Measurements from ENCODE around the gene CHST8. TPM values are rescaled to one million over a fixed set of nuclear protein-coding genes. Genes with fewer than 3 reads are reported as not detected.

The CHST8 gene
- total and polyA plus RNA-seq, 2 of the 13 experiments (the other 11 are each of a cell fraction or from before 2014, with no cell fraction given) = not detected

DNA sequence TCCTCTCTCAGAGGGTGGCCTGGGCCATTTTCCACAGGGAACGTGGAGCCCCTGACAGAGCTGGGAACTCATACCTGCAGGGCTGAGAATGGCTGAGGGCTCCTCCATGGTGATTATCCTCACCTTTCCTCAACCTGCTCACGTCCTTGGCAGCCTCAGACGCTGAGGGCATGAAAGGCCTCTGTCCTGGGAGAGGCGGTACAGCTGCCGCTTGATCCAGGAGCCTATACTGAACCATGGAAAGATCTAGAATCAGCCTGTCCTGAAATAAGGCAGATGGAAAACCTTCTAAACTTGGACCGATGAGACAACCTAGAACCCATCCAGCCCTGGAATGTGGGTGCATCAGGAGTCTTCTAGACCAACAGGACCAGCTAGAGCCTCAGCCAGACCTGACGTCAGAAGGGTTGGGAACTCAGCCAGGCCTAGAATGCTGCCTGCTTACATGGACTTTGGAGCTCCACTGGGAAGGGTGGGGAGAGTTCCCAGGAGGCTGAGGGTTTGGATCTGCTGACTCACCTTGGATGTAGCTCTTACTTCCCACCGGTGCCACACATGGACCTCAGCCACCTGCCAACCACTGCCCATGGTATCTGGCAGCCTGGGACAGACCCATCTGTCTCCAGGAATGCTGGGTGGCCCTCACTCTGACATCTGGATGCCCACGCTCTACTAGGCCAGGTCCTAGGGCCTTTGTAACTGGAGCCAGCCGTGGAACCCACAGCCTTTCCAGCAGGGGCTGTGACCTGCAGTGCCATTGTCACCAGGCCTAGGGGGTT is 182.5 kb downstream of the CHST8 start (continued):
- TF ChIP-seq, protein P1, sequence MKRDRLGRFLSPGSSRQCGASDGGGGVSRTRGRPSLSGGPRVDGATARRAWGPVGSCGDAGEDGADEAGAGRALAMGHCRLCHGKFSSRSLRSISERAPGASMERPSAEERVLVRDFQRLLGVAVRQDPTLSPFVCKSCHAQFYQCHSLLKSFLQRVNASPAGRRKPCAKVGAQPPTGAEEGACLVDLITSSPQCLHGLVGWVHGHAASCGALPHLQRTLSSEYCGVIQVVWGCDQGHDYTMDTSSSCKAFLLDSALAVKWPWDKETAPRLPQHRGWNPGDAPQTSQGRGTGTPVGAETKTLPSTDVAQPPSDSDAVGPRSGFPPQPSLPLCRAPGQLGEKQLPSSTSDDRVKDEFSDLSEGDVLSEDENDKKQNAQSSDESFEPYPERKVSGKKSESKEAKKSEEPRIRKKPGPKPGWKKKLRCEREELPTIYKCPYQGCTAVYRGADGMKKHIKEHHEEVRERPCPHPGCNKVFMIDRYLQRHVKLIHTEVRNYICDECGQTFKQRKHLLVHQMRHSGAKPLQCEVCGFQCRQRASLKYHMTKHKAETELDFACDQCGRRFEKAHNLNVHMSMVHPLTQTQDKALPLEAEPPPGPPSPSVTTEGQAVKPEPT (CRISPR knock-in tag; IDR thresholded peaks at IDR 0.05; ENCODE audit: low read depth) = no peak
- TF ChIP-seq RFX1 (IDR thresholded peaks at IDR 0.05) = no peak
- no peak for TF ChIP-seq ZNF607 (CRISPR knock-in tag; IDR thresholded peaks at IDR 0.05; ENCODE audit: borderline replicate concordance)
- no peak for TF ChIP-seq ZNF530 (CRISPR knock-in tag; IDR thresholded peaks at IDR 0.05; ENCODE audit: low read depth)
- TF ChIP-seq, protein P2, sequence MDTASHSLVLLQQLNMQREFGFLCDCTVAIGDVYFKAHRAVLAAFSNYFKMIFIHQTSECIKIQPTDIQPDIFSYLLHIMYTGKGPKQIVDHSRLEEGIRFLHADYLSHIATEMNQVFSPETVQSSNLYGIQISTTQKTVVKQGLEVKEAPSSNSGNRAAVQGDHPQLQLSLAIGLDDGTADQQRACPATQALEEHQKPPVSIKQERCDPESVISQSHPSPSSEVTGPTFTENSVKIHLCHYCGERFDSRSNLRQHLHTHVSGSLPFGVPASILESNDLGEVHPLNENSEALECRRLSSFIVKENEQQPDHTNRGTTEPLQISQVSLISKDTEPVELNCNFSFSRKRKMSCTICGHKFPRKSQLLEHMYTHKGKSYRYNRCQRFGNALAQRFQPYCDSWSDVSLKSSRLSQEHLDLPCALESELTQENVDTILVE (CRISPR knock-in tag; IDR thresholded peaks at IDR 0.05) = no peak
- TF ChIP-seq ZNF557 (CRISPR knock-in tag; IDR thresholded peaks at IDR 0.05) = no peak
- TF ChIP-seq RXRA (CRISPR knock-in tag; IDR thresholded peaks at IDR 0.05) = no peak
- no peak for TF ChIP-seq ZNF121 (CRISPR knock-in tag; IDR thresholded peaks at IDR 0.05)
- TF ChIP-seq, protein P3, sequence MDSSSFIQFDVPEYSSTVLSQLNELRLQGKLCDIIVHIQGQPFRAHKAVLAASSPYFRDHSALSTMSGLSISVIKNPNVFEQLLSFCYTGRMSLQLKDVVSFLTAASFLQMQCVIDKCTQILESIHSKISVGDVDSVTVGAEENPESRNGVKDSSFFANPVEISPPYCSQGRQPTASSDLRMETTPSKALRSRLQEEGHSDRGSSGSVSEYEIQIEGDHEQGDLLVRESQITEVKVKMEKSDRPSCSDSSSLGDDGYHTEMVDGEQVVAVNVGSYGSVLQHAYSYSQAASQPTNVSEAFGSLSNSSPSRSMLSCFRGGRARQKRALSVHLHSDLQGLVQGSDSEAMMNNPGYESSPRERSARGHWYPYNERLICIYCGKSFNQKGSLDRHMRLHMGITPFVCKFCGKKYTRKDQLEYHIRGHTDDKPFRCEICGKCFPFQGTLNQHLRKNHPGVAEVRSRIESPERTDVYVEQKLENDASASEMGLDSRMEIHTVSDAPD (CRISPR knock-in tag; IDR thresholded peaks at IDR 0.05) = no peak
- TF ChIP-seq, protein P4, sequence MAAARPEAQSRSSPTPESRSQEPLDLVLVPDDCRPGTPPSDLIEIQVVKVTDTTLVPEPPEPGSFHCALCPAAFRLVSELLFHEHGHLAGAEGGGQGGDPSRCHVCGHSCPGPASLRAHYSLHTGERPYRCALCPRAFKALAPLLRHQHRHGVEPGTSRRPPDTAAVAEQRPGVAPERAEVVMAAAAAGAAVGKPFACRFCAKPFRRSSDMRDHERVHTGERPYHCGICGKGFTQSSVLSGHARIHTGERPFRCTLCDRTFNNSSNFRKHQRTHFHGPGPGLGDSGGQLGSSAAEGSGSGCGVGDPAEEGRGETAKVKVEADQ (CRISPR knock-in tag; IDR thresholded peaks at IDR 0.05; ENCODE audit: borderline replicate concordance) = no peak
- 0 out of 4 replicates have a peak, but pooled peaks of 1 of the 2 experiments have one; percentile 13 for TF ChIP-seq EP300 (IDR thresholded peaks at IDR 0.05; ENCODE audit: low read depth in 2 of 2, low read length in 2 of 2)
- 0 out of 2 replicates have a peak, but pooled peaks have one; percentile 15 for TF ChIP-seq EP300 (CRISPR knock-in tag; IDR thresholded peaks at IDR 0.05; ENCODE audit: borderline replicate concordance)
- TF ChIP-seq, protein P5, sequence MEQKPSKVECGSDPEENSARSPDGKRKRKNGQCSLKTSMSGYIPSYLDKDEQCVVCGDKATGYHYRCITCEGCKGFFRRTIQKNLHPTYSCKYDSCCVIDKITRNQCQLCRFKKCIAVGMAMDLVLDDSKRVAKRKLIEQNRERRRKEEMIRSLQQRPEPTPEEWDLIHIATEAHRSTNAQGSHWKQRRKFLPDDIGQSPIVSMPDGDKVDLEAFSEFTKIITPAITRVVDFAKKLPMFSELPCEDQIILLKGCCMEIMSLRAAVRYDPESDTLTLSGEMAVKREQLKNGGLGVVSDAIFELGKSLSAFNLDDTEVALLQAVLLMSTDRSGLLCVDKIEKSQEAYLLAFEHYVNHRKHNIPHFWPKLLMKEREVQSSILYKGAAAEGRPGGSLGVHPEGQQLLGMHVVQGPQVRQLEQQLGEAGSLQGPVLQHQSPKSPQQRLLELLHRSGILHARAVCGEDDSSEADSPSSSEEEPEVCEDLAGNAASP (CRISPR knock-in tag; IDR thresholded peaks at IDR 0.05; ENCODE audit: borderline replicate concordance) = no peak
- TF ChIP-seq, protein P6, sequence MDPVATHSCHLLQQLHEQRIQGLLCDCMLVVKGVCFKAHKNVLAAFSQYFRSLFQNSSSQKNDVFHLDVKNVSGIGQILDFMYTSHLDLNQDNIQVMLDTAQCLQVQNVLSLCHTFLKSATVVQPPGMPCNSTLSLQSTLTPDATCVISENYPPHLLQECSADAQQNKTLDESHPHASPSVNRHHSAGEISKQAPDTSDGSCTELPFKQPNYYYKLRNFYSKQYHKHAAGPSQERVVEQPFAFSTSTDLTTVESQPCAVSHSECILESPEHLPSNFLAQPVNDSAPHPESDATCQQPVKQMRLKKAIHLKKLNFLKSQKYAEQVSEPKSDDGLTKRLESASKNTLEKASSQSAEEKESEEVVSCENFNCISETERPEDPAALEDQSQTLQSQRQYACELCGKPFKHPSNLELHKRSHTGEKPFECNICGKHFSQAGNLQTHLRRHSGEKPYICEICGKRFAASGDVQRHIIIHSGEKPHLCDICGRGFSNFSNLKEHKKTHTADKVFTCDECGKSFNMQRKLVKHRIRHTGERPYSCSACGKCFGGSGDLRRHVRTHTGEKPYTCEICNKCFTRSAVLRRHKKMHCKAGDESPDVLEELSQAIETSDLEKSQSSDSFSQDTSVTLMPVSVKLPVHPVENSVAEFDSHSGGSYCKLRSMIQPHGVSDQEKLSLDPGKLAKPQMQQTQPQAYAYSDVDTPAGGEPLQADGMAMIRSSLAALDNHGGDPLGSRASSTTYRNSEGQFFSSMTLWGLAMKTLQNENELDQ (CRISPR knock-in tag; IDR thresholded peaks at IDR 0.05; ENCODE audit: borderline replicate concordance) = no peak
- no peak for TF ChIP-seq KLF6 (CRISPR knock-in tag; IDR thresholded peaks at IDR 0.05)
- no peak for TF ChIP-seq PHF5A (CRISPR knock-in tag; IDR thresholded peaks at IDR 0.05; ENCODE audit: low read depth, unreplicated experiment)
- no peak for TF ChIP-seq SMARCC2 (IDR thresholded peaks at IDR 0.05)
- TF ChIP-seq TOPORS (CRISPR knock-in tag; IDR thresholded peaks at IDR 0.05) = no peak
- no peak for TF ChIP-seq DPF2 (CRISPR knock-in tag; IDR thresholded peaks at IDR 0.05; ENCODE audit: borderline replicate concordance, low read depth)
- TF ChIP-seq ZNF331 (CRISPR knock-in tag; IDR thresholded peaks at IDR 0.05) = peak; percentile 62; the same call in 1 of the 2 replicates
- no peak for TF ChIP-seq STAG1 (CRISPR knock-in tag; IDR thresholded peaks at IDR 0.05)

Measured in HepG2 (cell line).